ENCODE data around the gene LCE7A.

Gene LCE7A

GRCh38 chr1:152880907-152881306 lies 21.1 kb downstream of the LCE7A start:
- DNase-seq: no peak

- no peak for DNase-seq
Observed at GRCh38 chr1:152884085-152884484, 24.3 kb downstream of the LCE7A start.

GRCh38 chr1:152884506-152884905 lies 24.7 kb downstream of the LCE7A start:
- DNase-seq: no peak

- DNase-seq: no peak
Observed at GRCh38 chr1:152884966-152885624, 25.3 kb downstream of the LCE7A start.

GRCh38 chr1:152886085-152886484 lies 26.3 kb downstream of the LCE7A start:
- DNase-seq: no peak

GRCh38 chr1:152886758-152887409 lies 27.1 kb downstream of the LCE7A start:
- no peak for DNase-seq

GRCh38 chr1:152888126-152888525 lies 28.3 kb downstream of the LCE7A start:
- DNase-seq: no peak

- DNase-seq: no peak
Observed at GRCh38 chr1:152899027-152899426, 39.2 kb downstream of the LCE7A start.

- no peak for DNase-seq
Observed at GRCh38 chr1:152899883-152900282, 40.1 kb downstream of the LCE7A start.

GRCh38 chr1:152901631-152902030 lies 41.8 kb downstream of the LCE7A start:
- no peak for DNase-seq

- DNase-seq: no peak
Observed at GRCh38 chr1:152902636-152903035, 42.8 kb downstream of the LCE7A start.

GRCh38 chr1:152904688-152905440 lies 45.1 kb downstream of the LCE7A start:
- no peak for DNase-seq

- no peak for DNase-seq
Observed at GRCh38 chr1:152906023-152906565, 46.3 kb downstream of the LCE7A start.

- DNase-seq: no peak
Observed at GRCh38 chr1:152907686-152908601, 48.1 kb downstream of the LCE7A start, which contains the start of gene IVL. Gene IVL (plus strand): TSS chr1:152908546. CDS start chr1:152909798, 1,252 bp downstream.

- no peak for DNase-seq
Observed at GRCh38 chr1:152909206-152909605, 49.4 kb downstream of the LCE7A start.
